GM18502 (cell line): ENCODE results near the gene SYCP2L.
"Not testable (repeated sequence)": the region's sequence is repeated elsewhere in the genome, so short reads cannot be mapped to it uniquely, and the experiment has no call there.

Experiments used
- ATAC-seq: cut with Tn5 transposase; IDR thresholded peaks from one replicate; pipeline ENCODE4 v1.9.1; 2021; ENCODE audit warnings: mild to moderate bottlenecking; ENCODE audit not compliant: unreplicated experiment, poor library complexity

The SYCP2L gene

DNA sequence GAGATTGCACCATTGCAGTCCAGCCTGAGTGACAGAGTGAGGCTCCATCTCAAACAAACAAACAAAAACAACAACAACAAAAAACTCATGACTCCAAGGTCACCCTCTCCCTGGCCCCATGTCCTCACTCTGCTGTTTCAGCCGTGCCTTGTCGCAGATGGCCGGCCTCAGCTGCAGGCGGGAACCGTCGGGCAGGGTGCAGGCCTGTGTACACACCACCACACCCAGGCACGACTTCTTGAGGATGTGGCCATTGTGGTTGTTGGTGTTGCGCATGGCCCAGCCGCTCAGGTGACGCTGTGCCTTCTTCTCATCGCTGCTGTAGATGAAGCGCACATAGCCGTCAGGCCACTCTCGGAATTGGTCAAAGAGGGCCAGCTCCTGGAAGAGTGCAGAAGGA is 9.8 kb upstream of the SYCP2L start:
- no peak for ATAC-seq

DNA sequence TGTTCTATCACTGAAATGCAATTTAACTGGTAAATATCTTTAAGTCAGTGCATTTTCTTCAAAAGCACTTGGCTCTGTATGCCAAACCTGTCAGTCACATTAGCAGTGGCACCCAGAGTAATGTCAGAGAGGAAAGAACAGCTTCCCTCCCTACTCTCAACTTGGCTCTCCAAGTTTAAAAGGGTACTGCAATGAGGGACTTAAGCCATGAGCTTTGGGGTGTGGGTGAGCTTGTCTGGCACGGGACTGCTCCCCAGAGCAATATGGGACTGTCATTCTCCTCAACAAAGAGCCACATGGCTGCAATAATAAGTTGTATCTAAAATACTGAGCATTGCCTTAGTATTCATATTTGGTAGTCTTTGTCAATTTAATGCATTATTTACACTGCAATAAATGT is 9.0 kb upstream of the SYCP2L start:
- ATAC-seq, result no peak

DNA sequence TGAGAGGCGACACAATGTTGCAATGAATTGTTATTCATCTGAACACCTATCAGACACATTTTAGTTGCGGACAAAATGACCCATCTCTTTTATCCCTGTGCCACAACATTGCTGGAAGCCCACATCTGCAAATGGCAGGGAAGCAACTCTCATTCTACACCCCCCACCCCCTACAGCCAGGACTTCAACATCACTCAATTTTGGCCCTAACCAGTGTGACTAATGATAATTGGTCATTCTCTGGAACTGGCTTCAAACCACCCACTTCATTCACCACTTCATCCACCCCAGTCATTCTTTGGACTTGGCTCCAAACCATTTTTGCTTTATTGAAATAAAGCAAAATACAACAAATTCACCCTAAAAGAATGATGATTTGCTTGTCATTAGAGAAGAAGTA is 6.5 kb upstream of the SYCP2L start:
- ATAC-seq, result no peak

DNA sequence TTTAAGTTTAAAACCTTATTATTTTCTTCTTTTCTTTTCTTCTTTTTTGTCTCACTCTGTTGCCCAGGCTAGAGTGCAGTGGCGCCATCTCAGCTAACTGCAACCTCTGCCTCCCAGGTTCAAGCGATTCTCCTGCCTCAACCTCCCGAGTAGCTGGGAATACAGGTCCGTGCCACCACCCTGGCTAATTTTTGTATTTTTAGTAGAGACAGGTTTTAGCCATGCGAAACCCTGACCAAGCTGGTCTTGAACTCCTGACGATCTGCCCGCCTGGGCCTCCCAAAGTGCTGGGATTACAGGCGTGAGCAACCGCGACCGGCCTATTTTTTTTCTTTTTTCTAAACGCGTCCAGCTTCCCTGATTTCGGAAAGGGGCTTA is 4.6 kb upstream of the SYCP2L start:
- ATAC-seq, result not testable (repeated sequence)

DNA sequence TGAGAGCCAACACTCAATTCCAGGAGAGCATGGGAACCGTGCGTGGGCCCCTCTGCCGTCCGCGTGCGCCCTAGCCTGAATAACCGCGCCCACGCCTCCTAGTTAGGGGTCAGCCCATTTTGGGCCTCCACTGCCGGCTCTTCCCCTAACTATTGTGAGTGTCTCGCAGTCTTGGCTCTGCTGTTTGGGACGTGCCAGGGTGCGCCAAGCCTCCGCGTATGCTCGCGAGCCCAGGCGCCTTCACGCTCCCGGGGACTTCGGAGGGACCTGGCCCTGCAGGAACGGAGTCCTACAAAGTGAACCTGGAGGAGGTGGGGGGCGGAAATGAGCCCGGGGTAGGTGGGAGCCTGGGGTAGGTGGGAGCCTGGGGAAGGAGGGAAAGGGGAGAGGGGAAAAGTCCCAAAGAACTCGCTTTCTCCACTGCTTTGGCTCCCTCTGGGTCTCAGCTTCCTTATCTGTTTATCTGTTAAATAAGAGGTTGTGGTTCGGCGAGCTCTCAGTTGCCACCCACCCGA is 4.1 kb upstream of the SYCP2L start:
- ATAC-seq, result no peak

DNA sequence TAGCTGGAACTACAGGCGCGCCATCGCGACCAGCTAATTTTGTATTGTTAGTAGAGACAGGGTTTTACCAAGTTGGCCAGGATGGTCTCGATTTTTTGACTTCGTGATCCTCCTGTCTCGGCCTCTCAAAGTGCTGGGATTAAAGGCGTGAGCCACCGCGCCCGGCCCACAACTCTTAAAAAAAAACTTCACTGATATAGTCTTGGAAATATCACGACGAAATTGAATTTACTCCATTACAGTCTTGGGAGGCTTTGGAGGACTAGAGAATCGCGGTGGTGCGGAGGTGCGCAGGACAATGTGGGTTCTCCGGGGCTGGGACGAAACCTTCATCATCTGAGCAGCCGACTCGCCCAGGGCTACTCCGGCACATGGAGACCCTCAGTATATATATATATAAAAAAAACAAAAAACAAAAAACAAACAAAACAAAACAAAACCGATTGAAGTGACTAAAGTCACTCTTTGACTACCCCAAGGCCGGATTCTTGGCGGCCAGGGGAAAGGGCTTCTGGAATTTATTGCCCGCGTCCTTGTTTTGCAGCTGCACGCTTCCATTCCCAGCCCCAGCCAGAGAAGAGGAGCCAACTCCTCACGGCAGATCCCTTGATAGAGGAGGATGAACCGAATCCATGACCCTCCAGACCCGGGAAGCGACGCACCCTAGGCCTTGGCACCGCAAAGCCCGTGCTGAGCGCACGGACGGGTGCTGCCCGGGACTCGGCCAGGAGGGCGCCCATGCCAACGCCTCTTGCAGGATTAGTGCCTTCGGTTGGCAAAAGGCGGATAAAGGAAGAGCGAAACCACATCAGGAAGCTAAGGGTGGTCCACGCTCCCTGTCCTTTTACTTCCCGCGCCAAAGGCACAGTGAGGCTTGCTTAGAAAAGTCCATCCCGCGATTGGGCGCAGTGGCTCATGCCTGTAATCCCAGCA is 3.3 kb upstream of the SYCP2L start:
- ATAC-seq, result no peak

DNA sequence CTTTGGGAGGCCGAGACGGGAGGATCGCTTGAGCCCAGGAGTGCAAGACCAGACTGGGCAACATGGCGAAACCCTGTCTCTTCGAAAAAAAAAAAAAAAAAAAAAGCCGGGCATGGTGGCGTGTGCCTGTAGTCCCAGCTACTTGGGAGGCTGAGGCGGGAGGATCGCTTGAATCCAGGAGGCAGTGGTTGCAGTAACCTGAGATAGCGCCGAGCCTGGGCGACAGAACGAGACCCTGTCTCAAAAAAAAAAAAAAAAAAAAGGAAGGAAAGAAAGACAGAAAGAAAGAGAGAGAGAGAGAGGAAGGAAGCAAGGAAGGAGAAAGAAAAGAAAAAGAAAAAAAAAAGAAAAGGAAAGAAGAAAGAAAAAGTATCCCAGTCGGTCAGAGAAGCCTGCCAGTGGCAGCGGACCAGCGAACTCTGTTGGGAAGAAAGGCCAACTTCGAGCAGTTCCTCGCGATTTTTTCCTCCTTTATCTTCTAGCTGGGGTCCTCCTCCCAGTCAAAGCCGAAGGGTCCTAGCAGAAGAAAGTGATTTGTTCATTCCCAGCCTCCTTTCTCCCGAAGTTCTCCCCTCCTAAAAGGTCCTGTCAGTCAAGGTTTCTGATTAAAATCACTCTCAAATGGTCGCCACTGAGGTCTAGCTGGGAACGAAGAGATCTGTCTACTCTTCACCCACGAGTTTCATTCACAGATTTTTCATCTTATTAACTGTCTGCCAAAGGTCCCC is 2.4 kb upstream of the SYCP2L start:
- no peak for ATAC-seq

DNA sequence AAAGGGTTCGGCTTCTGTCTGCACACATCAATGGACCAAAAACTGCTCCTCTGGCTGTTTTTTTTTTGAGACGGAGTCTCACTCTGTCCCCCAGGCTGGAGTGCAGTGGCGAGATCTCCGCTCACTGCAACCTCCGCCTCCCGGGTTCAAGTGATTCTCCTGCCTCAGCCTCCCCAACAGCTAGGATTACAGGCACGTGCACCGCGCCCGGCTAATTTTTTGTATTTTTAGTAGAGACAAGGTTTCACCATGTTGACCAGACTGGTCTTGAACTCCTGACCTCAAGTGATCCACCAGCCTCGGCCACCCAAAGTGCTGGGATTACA is 524 bp upstream of the SYCP2L start:
- ATAC-seq, result not testable (repeated sequence)

DNA sequence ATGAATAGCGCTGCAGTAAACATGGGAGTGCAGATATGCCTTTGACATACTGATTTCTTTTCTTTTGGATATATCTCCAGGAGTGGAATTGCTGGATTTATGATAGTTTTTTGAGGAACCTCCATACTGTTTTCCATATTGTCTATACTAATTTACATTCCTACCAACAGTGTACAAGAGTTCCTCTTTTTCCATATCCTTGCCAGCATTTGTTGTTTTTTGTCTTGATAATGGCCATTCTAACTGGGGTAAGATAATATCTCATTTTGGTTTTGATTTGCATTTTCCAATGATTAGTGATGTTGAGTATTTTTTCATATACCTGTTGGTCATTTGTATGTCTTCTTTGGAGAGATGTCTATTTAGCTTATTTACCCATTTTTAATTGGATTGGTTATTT is 3.3 kb downstream of the SYCP2L start:
- no peak for ATAC-seq

DNA sequence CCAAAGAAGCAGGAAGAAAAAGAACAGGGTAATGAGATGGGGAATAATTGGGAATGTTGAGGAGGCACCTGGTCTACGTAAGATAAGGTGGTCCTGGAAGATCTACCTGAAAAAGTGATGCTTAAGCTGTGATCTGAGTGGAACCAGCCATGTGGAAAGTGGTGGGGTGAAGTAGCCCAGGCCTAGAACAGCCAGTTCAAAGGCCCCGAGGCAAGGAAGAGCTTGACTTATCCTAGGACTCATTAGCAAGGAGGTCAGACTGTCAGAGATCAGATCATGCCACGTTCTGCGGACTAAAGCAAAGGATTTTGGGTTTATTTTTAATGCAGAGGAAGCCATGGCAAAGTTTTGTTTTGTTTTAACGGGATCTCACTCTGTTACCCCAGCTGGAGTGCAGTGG is 5.1 kb downstream of the SYCP2L start:
- no peak for ATAC-seq

DNA sequence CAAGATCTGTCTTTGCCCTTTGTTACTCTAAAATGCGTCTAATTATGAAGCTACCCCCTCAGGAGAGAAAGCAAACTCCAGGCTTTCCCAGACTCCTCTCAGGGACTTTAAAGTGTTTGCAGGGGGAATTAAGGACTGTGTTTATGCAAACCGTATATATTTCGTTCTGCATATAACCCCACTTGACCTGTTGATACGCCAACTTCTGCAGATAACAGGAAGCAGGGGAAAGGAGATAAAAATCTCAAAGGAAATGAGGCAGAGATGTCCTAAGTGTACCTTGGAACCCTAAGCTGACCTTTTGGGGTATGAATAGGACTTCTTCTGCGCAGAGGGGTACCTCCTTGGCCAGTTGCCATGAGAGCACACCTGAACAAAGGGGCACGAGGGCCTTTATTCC is 8.1 kb downstream of the SYCP2L start:
- no peak for ATAC-seq

DNA sequence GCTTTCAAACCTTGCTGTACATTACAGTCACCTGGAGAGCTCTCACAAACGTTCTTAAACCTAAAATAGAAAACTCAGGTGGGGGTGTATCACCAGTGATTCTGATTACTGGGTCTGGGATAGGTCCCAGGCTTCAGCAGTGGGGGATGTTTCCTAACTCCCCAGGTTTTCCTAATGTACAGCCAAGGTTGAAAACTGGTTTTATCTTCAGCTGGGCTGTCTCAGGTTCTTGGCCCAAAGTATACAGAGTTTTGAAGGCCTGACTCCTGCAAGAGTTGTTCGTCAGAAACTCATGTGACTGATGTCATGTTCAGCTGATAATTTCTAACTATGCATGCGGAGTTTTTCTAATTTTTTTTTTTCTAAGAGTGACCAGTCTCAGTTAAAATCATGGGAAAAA is 9.8 kb downstream of the SYCP2L start:
- ATAC-seq, result no peak

DNA sequence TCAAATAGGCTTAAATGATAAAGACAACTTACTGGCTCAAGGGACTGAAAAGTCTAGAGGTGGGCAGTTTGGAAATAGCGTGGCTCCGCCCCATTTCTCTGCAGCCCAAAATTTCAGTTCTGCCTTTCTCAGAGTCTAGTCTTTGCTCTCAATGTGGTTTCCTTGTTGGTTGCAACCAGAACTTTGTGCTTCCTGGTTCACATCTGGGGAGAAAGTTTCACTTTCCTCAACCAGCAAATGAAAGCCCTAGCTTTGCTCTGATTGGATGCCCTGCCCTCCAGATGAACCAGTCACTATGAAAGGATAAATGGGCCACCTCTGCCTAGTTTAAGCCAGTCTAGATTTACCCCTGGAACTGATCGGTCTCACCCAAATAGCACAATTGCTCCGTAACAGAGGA is 14.9 kb downstream of the SYCP2L start:
- peak; percentile 97 for ATAC-seq

DNA sequence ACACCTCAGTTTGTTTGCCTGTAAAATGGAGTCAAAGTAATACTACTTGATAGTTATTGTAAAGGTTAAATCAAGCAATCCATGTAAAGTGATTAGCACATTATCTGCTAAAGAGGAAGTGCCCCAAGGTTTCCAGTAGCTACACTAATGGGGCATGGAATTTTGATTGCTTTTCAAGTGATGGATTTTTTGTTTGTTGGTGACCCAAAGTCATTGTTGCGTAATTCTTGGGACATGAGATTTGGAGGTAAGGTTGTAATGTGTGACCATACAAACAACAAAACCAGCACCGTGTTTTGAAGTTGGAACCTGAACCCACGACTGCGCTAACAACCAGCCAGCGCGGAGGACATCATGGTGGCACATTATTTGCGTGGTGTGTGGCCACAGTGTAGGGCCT is 17.2 kb downstream of the SYCP2L start:
- ATAC-seq, result no peak

DNA sequence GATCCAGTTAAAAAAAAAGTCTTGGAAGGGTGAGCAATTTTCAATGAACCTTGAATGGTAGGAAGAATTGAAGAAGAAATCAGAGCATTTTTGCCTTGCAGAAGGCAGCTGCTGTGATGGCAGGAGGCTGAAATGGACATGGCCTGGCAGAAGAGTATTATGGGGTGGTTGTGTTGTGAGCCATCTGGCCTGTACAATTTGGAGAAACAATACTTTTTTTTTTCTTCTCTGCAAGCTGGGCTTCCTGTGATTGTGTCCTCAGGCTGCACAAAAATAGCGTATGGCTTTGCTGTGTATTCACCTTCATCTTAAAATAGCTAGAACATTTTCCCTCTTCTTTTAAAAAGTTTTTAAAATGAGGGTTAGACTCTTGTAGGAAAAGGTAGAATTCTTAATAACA is 21.4 kb downstream of the SYCP2L start:
- no peak for ATAC-seq

DNA sequence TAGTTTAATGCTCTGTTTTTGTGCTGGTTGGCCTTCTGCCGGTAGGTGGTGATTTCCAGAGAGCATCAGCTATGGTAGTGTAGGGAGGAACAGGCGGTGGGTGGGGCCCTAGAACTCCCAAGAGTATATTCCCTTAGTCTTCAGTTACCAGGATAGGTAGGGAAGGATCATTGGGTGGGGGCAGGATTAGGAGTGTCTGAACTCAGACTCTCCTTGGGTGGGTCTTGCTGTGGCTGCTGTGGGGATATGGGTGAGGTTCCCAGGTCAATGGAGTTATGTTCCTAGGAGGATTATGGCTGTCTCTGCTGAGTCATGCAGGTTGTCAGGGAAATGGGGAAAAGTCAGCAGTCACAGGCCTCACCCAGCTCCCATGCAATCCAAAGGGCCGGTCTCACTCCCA is 32.7 kb downstream of the SYCP2L start:
- not testable (repeated sequence) for ATAC-seq

DNA sequence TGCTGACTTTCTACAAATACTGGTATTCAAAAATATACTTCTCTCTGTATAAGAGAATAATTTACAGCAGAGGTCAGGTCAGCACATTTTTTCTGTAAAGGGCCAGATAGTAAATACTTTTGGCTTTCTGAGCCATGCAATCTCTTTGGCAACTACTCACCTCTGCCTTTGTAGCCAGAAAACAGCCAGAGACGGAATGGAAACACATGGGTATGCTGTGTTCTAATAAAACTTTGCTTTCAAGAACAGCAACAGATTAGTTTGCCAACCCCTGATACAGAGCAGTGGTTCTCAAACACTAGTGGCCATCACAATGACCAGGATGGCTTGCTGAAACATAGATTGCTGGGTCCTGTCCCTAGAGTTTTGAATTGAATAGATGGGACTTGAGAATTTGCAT is 46.3 kb downstream of the SYCP2L start:
- no peak for ATAC-seq

DNA sequence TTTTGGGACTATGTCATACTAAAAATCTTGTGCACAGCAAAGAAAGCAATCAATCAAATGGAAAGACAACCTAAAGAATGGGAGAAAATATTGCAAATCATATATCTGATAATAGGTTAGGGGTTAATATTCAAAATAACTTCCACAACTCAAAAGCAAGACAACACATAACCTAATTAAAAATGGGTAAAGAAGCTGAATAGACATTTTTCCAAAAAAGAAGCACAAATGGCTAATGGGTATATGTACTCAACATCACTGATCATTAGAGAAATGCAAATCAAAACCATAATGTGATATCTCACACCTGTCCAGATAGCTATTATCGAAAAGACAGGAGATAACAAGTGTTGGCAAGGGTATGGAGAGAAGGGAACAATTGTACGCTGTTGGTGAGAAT is 53.0 kb downstream of the SYCP2L start:
- no peak for ATAC-seq

DNA sequence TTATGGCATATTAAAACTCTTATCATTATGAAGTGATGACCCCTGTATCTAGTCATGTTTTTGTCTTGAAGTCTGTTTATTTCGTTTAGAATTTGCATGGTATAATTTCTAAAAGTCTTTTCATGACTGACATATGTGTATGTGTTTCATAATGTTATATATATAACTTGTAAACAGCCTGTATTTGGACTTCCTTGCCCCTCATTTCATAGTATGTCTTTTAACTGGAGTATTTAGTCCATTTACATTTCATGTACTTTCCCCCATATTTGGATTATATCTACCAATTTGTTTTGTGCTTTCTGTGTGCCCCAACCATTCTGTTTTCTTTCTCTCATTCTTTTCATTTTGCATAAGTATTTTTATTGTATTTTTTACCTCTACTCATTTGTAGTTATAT is 59.0 kb downstream of the SYCP2L start:
- ATAC-seq, result no peak

DNA sequence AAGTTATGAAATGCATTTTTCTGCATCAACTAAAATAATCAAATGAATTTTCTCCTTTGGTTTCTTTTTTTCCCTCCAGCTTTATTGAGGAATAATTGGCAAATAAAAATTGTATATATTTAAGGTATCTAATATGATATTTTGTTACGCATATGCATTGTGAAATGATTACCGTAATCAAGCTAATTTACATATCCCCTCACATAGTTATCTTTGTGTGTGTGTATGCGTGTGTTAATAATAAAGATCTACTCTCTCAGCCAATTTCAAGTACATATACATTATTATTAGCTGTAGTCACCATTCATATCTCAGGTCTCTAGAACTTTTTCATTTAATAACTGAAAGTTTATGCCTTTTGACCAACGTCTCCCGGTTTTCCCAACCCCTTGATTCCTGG is 61.1 kb downstream of the SYCP2L start:
- no peak for ATAC-seq

DNA sequence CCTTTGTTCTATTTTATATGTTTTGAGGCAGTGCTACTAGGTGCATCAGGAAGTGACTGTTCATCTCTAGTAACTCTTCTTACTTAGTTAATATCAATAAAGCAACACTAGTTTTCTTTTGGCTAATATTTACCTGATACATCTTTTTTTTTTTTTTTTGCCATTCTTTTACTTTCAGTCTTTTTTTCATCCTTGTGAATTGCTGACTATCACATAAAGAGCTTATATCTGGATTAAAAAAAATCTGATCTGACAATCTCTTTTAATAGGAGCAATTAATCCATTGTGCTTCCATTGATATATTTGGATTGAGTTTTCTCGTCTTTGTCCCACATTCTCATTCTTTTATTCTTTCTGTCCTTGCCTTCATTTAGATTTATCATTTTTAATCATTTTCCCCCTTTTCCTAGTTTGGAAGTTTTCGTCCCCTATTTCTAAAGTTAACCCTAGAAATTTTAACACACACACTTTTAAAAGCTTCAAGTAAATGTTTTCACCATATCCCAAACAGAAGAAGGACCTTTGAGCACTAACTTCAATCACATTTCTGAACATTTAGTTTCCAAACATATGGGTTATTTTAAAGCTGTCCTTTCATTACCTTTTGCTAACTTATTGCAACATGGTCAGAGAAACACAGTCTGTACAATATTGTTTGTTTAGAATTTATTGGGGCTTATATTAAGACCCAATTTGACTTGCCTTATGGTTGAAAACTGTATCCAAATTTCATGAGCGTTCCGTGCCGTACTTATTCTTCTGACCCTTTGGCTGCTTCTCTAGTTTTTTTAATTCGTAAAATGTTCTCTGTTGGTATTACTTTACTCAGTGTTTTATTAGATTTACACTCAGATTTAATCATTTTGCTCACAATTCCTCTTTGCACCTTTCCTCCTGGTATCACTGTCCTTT is 63.0 kb downstream of the SYCP2L start:
- ATAC-seq, result no peak
